GM20000 (cell line): ENCODE results near the gene ASCL2.

Experiments
- DNase-seq: peaks from one replicate; pipeline ENCODE4 v3.0.0; 2012; ENCODE audit warnings: low spot score
- TF ChIP-seq, protein P1 (sequence below): IDR thresholded peaks from 2 replicates; pipeline ENCODE4 v1.5.1; 2012; ENCODE audit warnings: mild to moderate bottlenecking, control low read depth; ENCODE audit errors: extremely low read depth, missing control alignments

Gene ASCL2

DNA sequence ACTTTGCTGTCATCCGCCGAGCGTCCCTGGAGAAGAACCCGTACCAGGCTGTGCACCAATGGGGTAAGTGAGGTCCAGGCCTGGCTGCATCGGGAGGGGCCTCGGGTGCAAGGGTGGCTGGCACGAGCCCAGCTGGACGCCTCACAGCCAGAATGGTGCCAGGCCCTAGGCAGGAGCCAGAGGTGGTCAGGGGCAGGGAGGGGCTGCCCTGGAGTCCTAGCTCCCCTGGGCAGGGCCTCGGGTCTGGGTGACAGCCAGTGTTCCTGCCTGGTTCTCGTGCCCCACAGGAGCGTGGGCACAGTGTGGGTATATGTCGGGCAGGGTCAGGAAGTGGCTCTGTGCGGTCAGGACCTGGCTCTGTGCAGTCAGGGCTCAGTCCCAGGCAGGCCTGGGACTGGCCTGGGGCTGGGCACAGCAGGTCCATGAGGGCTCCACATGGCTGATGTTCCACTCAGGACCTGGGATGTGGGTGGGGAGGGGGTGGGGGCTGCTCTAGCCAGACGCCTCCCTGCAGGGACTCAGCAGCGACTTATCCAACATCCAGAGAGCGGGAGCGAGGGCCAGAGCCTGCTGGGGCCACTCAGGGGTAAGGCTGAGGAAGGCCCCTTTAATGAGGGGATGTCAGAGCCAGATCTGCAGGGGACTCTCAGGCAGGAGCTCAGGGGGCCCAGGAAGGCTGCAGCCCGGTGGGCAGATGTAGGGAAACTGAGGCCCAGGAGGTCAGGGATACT lies 32.7 kb upstream of the ASCL2 start:
- TF ChIP-seq, protein P1, sequence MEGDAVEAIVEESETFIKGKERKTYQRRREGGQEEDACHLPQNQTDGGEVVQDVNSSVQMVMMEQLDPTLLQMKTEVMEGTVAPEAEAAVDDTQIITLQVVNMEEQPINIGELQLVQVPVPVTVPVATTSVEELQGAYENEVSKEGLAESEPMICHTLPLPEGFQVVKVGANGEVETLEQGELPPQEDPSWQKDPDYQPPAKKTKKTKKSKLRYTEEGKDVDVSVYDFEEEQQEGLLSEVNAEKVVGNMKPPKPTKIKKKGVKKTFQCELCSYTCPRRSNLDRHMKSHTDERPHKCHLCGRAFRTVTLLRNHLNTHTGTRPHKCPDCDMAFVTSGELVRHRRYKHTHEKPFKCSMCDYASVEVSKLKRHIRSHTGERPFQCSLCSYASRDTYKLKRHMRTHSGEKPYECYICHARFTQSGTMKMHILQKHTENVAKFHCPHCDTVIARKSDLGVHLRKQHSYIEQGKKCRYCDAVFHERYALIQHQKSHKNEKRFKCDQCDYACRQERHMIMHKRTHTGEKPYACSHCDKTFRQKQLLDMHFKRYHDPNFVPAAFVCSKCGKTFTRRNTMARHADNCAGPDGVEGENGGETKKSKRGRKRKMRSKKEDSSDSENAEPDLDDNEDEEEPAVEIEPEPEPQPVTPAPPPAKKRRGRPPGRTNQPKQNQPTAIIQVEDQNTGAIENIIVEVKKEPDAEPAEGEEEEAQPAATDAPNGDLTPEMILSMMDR, result no peak

DNA sequence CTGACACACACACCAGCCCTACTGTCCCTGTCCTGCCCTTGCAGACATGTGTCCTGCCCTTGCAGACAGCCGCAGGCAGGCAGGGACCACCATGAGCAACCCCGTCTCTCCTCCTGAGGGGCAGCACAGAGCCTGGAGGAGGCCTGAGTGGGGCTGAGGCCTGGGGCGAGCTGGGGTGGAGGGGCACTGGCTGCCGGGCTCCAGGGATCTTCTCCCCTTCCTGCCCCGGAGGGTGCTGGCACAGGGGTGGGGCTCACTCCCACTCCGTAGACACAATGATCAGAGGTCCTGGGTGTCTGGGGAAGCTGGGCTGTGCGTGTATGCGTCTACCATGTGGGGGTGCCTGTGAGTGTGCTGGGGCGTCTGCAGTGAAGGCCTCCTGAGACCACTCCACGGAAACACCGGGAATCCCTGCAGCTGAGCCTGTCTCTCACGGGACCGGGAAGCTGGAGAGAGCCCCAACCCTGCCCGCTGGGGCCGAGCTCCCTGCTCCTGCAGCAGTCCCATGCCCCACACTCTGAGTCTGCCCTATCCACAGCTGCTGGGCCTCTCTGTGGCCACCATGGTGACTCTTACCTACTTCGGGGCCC lies 32.0 kb upstream of the ASCL2 start:
- no peak for DNase-seq
- TF ChIP-seq, protein P1, result no peak

More for the DNA sequence above, 32.7 kb upstream of the ASCL2 start:
- DNase-seq, result no peak

DNA sequence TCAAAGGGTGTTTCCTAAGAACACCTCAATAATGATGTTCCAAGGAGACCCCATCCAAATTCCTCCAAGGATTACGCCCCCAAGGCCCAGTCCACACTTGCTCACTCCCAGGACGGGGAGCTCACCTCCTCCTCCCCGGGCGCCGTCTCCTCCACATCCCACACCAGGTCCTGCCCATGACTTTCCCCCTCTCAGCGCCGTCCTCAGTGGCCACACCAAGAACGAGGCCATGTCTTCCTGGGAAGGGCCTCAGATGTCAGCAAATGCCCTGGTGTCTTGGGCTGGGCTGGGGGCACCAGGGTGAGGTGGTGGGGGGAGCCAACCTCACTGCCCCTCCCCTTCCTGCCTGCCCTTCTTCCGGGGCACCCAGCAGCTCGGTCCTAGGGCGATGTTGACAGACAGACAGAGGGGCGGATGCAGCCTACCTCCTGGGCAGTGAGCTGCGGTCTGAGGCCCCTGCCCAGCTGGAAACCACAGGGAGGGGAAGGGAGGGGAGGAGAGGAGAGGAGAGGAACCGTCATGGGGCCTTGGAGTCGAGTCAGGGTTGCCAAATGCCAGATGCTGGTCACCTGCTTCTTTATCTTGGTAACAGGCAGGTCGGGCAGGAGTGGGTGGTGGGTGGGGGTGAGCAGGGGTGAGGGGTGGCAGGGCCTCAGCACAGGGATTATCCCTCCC lies 31.4 kb upstream of the ASCL2 start, which contains the start of the genes C11orf21 and TSPAN32:
C11orf21 (minus strand) TSS at position 288 of the 675 bp plus-strand sequence; CDS start at position 178, 110 bp downstream.
TSPAN32 (plus strand) TSS at position 383 of the 675 bp plus-strand sequence; CDS start at position 520, 137 bp downstream.
- no peak for DNase-seq
- TF ChIP-seq, protein P1, result no peak

DNA sequence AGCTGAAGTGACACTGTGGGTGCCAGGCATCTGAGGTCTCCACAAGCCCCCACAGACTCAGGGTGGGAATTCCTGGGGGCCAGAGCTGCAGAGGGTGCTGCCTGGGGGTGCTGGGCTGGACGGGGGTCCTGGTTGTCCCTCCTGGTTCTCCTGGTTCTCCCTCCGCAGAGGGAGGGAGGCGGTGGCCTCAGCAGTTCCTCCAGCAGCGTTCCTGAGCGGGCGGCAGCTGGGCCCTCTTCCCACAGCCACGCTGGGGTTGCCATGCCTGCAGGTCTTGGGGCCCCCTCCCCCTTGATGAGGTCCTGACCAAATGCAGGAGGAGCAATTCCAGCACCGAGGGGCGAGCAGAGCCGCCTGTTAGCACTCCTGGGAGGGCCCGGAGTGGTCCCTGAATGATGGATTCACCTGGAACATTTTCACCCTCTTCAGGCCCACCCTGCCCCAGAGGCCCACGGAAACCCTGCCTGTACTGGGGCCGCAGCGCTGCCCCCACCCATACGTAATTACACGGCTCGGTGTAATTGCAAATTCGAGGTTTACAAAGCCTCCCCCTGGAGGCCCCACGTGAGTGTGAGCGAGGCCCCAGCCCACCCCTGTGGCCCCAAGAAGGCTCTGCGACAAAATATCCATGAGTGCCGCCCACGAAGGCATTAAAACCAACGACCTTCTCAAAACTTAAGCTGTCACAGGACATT lies 30.7 kb upstream of the ASCL2 start:
- TF ChIP-seq, protein P1, result no peak
- DNase-seq, result no peak

DNA sequence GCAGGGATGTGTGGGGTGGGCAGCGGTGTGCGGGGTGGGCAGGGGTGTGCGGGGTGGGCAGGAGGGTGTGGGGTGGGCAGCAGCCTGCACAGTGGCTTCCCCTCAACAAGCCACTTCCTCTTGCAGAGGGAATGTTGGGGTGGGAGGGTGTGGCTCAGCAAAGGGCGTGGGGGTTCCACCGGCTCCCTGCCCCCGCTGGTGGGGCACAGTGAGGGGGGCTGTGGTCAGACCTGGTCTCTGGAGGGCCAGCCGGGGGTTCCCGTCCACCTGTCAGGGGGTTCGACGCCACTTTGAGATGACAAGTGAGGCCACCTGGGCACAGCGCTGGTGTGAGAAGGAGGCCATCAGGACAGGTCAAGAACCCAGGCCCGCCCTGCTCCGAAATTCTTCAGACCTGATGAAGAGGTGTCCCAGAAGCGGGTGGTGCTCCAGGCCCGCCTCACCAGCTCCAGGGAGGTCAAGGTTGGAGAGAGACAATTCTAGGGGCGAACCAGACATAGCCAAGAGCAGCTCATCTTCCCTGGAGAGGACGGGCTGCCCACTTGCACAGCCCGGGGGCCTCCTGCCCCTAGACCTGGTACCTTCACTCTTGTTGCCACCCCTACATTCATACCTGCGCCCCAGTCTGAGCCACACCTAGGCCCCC lies 30.0 kb upstream of the ASCL2 start:
- DNase-seq, result no peak
- TF ChIP-seq, protein P1, result no peak

DNA sequence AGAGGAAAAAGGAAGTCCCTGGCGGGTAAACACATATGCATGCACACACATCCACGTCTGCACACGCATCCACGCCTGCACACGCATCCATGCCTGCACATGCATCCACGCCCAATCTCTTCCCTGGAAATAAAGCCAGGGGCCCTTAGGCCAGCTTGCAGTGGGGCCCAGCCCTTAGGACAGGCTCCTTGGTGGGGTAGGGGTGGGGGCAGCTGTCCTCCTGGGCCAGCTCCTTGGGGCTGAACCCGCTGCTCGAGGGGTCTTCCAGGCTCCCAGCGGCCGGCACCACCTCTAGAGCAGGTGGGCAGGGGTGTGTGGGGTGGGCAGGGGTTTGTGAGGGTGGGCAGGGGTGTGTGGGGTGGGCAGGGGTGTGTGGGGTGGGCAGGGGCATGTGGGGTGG lies 29.4 kb upstream of the ASCL2 start:
- no peak for DNase-seq
- TF ChIP-seq, protein P1, result no peak
